ENCODE results near the gene CLDN15. TPM values are rescaled to one million over a fixed set of nuclear protein-coding genes. Genes with fewer than 3 reads are reported as not detected.

Gene CLDN15
- total RNA-seq, 1 experiment from 2014 or later: 6.5 TPM

- TF ChIP-seq IRF1 (CRISPR knock-in tag; IDR thresholded peaks at IDR 0.05) (no peak), GRHL2 (CRISPR knock-in tag; IDR thresholded peaks at IDR 0.05; ENCODE audit: insufficient replicate concordance, severe bottlenecking) (no peak), EMX1 (CRISPR knock-in tag; IDR thresholded peaks at IDR 0.05) (no peak), ZNF671 (CRISPR knock-in tag; IDR thresholded peaks at IDR 0.05) (no peak), ZNF317 (CRISPR knock-in tag; IDR thresholded peaks at IDR 0.05; ENCODE audit: borderline replicate concordance, low read depth) (no peak)
- TF ChIP-seq, protein P1, sequence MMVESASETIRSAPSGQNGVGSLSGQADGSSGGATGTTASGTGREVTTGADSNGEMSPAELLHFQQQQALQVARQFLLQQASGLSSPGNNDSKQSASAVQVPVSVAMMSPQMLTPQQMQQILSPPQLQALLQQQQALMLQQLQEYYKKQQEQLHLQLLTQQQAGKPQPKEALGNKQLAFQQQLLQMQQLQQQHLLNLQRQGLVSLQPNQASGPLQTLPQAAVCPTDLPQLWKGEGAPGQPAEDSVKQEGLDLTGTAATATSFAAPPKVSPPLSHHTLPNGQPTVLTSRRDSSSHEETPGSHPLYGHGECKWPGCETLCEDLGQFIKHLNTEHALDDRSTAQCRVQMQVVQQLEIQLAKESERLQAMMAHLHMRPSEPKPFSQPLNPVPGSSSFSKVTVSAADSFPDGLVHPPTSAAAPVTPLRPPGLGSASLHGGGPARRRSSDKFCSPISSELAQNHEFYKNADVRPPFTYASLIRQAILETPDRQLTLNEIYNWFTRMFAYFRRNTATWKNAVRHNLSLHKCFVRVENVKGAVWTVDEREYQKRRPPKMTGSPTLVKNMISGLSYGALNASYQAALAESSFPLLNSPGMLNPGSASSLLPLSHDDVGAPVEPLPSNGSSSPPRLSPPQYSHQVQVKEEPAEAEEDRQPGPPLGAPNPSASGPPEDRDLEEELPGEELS (CRISPR knock-in tag; IDR thresholded peaks at IDR 0.05): no peak
These were observed 902 bp upstream of the CLDN15 start (continued) for GRCh38 chr7:101238226-101239182.

GRCh38 chr7:101236292-101236835, 1.2 kb downstream of the CLDN15 start:
- DNase-seq (ENCODE audit: low spot score) (no peak), ATAC-seq (no peak)
- ChIA-PET CTCF (interaction anchor here (0.6 to 8.0 kb wide), 8 partner anchors 16 to 95 kb away, joined by 3 to 80 read pairs (median 4); no protein-coding TSS in a partner anchor), POLR2A (interaction anchor here (1.1 kb wide), 1 partner anchor 12 kb away, joined by 3 read pairs; no protein-coding TSS in a partner anchor)
- H3K27me3 Mint-ChIP-seq (ENCODE audit: low read depth): no peaks in the 10 kb centered on the region
- no peaks in the 10 kb centered on the region for H3K9me3 Mint-ChIP-seq
- H3K27ac Mint-ChIP-seq: no peak overlapping the region
- peaks cover 33% of the 10 kb centered on the region for H3K4me1 Mint-ChIP-seq
- H3K36me3 Mint-ChIP-seq: peaks cover 4% of the 10 kb centered on the region; the same call in 1 of the 2 replicates
- no peak overlapping the region for H3K4me3 Mint-ChIP-seq
- TF ChIP-seq SOX15 (CRISPR knock-in tag; IDR thresholded peaks at IDR 0.05) (no peak), ZNF232 (CRISPR knock-in tag; IDR thresholded peaks at IDR 0.05) (no peak), PRRX2 (CRISPR knock-in tag; IDR thresholded peaks at IDR 0.05) (no peak), ZNF396 (CRISPR knock-in tag; IDR thresholded peaks at IDR 0.05; ENCODE audit: borderline replicate concordance) (no peak), GTF2I (CRISPR knock-in tag; conservative IDR thresholded peaks at IDR 0.05) (no peak), CDX4 (CRISPR knock-in tag; IDR thresholded peaks at IDR 0.05; ENCODE audit: borderline replicate concordance) (no peak), ZNF416 (CRISPR knock-in tag; IDR thresholded peaks at IDR 0.05) (no peak), ZNF423 (CRISPR knock-in tag; IDR thresholded peaks at IDR 0.05) (no peak), TEAD4 (CRISPR knock-in tag; IDR thresholded peaks at IDR 0.05) (no peak), IRF2 (CRISPR knock-in tag; IDR thresholded peaks at IDR 0.05; ENCODE audit: borderline replicate concordance, low read depth) (no peak), TCF7 (CRISPR knock-in tag; IDR thresholded peaks at IDR 0.05; ENCODE audit: low read depth) (no peak), OVOL2 (CRISPR knock-in tag; IDR thresholded peaks at IDR 0.05; ENCODE audit: borderline replicate concordance) (no peak), TEAD1 (CRISPR knock-in tag; IDR thresholded peaks at IDR 0.05) (no peak), ESRRA (CRISPR knock-in tag; IDR thresholded peaks at IDR 0.05; ENCODE audit: borderline replicate concordance) (no peak)
- TF ChIP-seq, protein P2, sequence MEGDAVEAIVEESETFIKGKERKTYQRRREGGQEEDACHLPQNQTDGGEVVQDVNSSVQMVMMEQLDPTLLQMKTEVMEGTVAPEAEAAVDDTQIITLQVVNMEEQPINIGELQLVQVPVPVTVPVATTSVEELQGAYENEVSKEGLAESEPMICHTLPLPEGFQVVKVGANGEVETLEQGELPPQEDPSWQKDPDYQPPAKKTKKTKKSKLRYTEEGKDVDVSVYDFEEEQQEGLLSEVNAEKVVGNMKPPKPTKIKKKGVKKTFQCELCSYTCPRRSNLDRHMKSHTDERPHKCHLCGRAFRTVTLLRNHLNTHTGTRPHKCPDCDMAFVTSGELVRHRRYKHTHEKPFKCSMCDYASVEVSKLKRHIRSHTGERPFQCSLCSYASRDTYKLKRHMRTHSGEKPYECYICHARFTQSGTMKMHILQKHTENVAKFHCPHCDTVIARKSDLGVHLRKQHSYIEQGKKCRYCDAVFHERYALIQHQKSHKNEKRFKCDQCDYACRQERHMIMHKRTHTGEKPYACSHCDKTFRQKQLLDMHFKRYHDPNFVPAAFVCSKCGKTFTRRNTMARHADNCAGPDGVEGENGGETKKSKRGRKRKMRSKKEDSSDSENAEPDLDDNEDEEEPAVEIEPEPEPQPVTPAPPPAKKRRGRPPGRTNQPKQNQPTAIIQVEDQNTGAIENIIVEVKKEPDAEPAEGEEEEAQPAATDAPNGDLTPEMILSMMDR (IDR thresholded peaks at IDR 0.05): no peak
- TF ChIP-seq, protein P3, sequence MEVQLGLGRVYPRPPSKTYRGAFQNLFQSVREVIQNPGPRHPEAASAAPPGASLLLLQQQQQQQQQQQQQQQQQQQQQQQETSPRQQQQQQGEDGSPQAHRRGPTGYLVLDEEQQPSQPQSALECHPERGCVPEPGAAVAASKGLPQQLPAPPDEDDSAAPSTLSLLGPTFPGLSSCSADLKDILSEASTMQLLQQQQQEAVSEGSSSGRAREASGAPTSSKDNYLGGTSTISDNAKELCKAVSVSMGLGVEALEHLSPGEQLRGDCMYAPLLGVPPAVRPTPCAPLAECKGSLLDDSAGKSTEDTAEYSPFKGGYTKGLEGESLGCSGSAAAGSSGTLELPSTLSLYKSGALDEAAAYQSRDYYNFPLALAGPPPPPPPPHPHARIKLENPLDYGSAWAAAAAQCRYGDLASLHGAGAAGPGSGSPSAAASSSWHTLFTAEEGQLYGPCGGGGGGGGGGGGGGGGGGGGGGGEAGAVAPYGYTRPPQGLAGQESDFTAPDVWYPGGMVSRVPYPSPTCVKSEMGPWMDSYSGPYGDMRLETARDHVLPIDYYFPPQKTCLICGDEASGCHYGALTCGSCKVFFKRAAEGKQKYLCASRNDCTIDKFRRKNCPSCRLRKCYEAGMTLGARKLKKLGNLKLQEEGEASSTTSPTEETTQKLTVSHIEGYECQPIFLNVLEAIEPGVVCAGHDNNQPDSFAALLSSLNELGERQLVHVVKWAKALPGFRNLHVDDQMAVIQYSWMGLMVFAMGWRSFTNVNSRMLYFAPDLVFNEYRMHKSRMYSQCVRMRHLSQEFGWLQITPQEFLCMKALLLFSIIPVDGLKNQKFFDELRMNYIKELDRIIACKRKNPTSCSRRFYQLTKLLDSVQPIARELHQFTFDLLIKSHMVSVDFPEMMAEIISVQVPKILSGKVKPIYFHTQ (CRISPR knock-in tag; IDR thresholded peaks at IDR 0.05): no peak
- TF ChIP-seq, protein P4, sequence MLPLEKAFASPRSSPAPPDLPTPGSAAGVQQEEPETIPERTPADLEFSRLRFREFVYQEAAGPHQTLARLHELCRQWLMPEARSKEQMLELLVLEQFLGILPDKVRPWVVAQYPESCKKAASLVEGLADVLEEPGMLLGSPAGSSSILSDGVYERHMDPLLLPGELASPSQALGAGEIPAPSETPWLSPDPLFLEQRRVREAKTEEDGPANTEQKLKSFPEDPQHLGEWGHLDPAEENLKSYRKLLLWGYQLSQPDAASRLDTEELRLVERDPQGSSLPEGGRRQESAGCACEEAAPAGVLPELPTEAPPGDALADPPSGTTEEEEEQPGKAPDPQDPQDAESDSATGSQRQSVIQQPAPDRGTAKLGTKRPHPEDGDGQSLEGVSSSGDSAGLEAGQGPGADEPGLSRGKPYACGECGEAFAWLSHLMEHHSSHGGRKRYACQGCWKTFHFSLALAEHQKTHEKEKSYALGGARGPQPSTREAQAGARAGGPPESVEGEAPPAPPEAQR (CRISPR knock-in tag; IDR thresholded peaks at IDR 0.05): no peak

Measured in WTC11 (cell line).